ENCODE results near the gene MITF. TPM values are rescaled to one million over a fixed set of nuclear protein-coding genes. Genes with fewer than 3 reads are reported as not detected.

Gene MITF
- total and polyA plus RNA-seq, 7 experiments from 2014 or later, result 0.54 to 3.9 (median 1.2) TPM; not detected in 3

DNA sequence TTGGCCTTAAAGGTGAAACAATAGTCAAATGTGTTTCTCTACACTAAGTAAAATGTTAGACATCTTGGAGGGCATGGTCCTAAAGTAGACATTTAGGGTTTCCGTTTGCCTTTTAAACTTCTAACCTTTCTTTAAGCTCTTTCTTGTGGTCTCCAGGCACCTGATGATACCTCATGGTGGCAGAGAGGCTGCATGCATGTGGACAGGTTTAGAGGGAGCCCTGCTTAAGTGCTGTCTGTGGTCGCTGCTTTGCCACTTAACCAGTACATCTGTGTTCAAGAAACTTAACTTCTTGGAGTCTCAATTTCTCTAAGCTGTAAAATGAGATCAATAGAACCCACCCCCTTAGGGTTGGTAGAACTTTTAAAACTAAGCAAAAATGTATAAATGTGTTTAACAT lies 6.2 kb downstream of the MITF start:
- no peaks in the 10 kb centered on the region for H3K4me1 ChIP-seq (ENCODE audit: control insufficient read depth in 2 of 2, insufficient read depth in 2 of 2, low read length in 2 of 2)
- H3K36me3 ChIP-seq (ENCODE audit: control insufficient read depth in 2 of 3, insufficient read depth in 3 of 3, low read length in 3 of 3), result no peaks in the 10 kb centered on the region
- Mint-ChIP-seq H3K4me3 (no peak overlapping the region), H3K27ac (no peak overlapping the region), H3K27me3 (peaks cover 16 to 41% (median 29%) of the 10 kb centered on the region in 5 donors), H3K36me3 (no peaks in the 10 kb centered on the region), H3K4me1 (peaks cover 0 to 12% (median 5%) of the 10 kb centered on the region in 7 donors), H3K9me3 (no peaks in the 10 kb centered on the region)
- DNase-seq (no peak), ATAC-seq (no peak)
- ChIA-PET CTCF (no interaction called here), POLR2A (no interaction called here)
- intact Hi-C loops (cut with micrococcal nuclease), result no loop called here
- H3K9me3 ChIP-seq (ENCODE audit: control insufficient read depth in 2 of 3, low read length in 3 of 3), result no peaks in the 10 kb centered on the region
- peaks cover 0 to 2% of the 10 kb centered on the region in 2 donors for H3K27me3 ChIP-seq (ENCODE audit: control insufficient read depth in 2 of 2, insufficient read depth in 2 of 2, low read length in 2 of 2)
- no peak overlapping the region for H3K4me3 ChIP-seq (ENCODE audit: low read length)
- H3K27ac ChIP-seq (ENCODE audit: low read depth, low read length), result no peak overlapping the region

DNA sequence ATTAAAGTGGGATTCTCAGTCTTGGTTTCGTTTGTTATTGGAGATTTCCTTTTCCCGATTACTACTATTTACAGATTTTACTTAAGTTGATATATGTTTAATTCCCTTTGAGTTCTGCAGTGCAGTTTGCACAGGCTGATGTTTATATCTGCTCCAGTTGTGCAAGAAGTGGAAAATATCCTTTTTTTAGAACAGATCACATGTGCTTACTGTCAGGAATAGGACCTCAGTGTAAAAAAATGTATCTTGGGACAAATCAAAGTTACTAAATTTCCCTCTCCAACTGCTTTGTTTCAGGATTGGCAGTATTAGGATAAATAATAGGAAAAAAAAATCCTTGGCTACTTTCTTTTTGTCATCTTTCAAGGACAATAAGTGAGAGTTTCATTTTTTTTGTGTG lies 6.9 kb downstream of the MITF start:
- Mint-ChIP-seq H3K9me3 (no peaks in the 10 kb centered on the region), H3K27ac (no peak overlapping the region), H3K4me3 (no peak overlapping the region), H3K4me1 (peaks cover 0 to 8% (median 5%) of the 10 kb centered on the region in 7 donors), H3K27me3 (peaks cover 10 to 35% (median 23%) of the 10 kb centered on the region in 5 donors), H3K36me3 (no peaks in the 10 kb centered on the region)
- no peak overlapping the region for H3K27ac ChIP-seq (ENCODE audit: low read depth, low read length)
- no peak for ATAC-seq
- DNase-seq, result no peak
- no peaks in the 10 kb centered on the region for H3K36me3 ChIP-seq (ENCODE audit: control insufficient read depth in 2 of 3, insufficient read depth in 3 of 3, low read length in 3 of 3)
- peaks cover 0 to 2% of the 10 kb centered on the region in 2 donors for H3K27me3 ChIP-seq (ENCODE audit: control insufficient read depth in 2 of 2, insufficient read depth in 2 of 2, low read length in 2 of 2)
- intact Hi-C loops (cut with micrococcal nuclease), result no loop called here
- no peaks in the 10 kb centered on the region for H3K9me3 ChIP-seq (ENCODE audit: control insufficient read depth in 2 of 3, low read length in 3 of 3)
- no peaks in the 10 kb centered on the region for H3K4me1 ChIP-seq (ENCODE audit: control insufficient read depth in 2 of 2, insufficient read depth in 2 of 2, low read length in 2 of 2)
- ChIA-PET CTCF (no interaction called here), POLR2A (no interaction called here)
- no peak overlapping the region for H3K4me3 ChIP-seq (ENCODE audit: low read length)

DNA sequence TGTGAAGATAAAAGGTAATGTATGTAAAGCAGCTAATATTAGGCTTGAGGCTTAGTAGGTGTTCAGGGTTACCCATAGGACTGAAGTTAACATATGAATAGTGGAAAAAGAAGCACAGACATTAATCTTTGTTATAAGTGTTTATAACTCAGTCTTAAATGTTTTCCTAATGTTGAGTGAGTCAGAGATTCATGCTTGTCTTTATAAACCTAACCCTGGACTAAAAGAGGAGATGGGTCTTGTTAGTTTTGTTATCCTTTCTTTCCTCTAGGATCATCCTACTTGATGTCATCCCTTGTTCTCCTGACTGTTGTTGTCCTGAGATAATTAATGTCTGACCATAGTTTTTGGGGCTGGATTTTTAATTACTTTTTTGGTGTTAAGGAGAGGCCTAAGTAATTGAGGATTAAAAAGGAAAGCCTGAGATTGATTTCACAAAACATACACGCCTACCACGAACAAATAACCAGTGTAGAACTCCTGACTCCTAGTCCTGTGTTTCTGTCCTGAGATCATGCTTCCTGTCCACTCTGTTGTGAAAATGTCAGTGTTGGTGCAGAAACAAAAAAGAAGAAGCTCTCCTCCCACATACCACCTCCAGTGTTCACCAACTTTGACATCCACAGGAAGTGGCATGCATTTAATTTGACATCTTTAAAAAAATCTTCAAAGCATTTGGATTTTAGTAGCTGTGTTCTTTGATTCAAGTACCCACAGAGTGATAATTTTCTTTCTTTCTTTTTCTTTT lies 8.4 kb downstream of the MITF start:
- DNase-seq, result no peak
- ChIA-PET CTCF (no interaction called here), POLR2A (no interaction called here)
- H3K36me3 ChIP-seq (ENCODE audit: control insufficient read depth in 2 of 3, insufficient read depth in 3 of 3, low read length in 3 of 3), result no peaks in the 10 kb centered on the region
- H3K9me3 ChIP-seq (ENCODE audit: control insufficient read depth in 2 of 3, low read length in 3 of 3), result no peaks in the 10 kb centered on the region
- no peak overlapping the region for H3K27ac Mint-ChIP-seq
- H3K4me3 ChIP-seq (ENCODE audit: low read length), result no peak overlapping the region
- H3K27me3 Mint-ChIP-seq, result peaks cover 3 to 25% (median 8%) of the 10 kb centered on the region in 5 donors
- intact Hi-C loops (cut with micrococcal nuclease), result no loop called here
- peaks cover 0 to 8% (median 5%) of the 10 kb centered on the region in 7 donors for H3K4me1 Mint-ChIP-seq
- peak; percentile 51 for ATAC-seq
- H3K27me3 ChIP-seq (ENCODE audit: control insufficient read depth in 2 of 2, insufficient read depth in 2 of 2, low read length in 2 of 2), result peaks cover 0 to 1% of the 10 kb centered on the region in 2 donors
- no peaks in the 10 kb centered on the region for H3K36me3 Mint-ChIP-seq
- no peak overlapping the region for H3K27ac ChIP-seq (ENCODE audit: low read depth, low read length)
- no peaks in the 10 kb centered on the region for H3K4me1 ChIP-seq (ENCODE audit: control insufficient read depth in 2 of 2, insufficient read depth in 2 of 2, low read length in 2 of 2)
- no peak overlapping the region for H3K4me3 Mint-ChIP-seq
- H3K9me3 Mint-ChIP-seq, result peaks cover 0 to 10% (median 2%) of the 10 kb centered on the region in 11 donors

DNA sequence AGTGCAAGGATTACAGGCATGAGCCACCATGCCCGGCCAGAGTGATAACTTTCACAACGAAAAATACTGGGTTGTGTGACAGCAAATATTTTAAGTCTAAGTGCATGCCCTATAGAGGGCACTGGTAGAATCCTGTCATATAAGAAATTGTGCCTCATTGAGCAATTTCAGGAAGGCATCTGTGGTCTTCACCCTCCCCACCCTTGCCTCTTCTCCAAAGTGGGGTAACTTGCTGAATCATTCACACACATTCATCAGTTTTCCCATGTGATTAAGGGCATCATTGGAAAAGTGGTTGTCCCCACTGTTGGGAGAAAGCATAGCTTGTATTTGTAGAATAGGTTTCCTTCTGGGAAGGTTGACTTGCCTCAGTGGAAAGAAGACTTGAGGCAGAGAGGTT lies 9.2 kb downstream of the MITF start:
- Histone ChIP-seq H3K36me3 (ENCODE audit: control insufficient read depth in 2 of 3, insufficient read depth in 3 of 3, low read length in 3 of 3) (no peaks in the 10 kb centered on the region), H3K27me3 (ENCODE audit: control insufficient read depth in 2 of 2, insufficient read depth in 2 of 2, low read length in 2 of 2) (no peaks in the 10 kb centered on the region), H3K4me1 (ENCODE audit: control insufficient read depth in 2 of 2, insufficient read depth in 2 of 2, low read length in 2 of 2) (no peaks in the 10 kb centered on the region), H3K4me3 (ENCODE audit: low read length) (no peak overlapping the region), H3K27ac (ENCODE audit: low read depth, low read length) (no peak overlapping the region), H3K9me3 (ENCODE audit: control insufficient read depth in 2 of 3, low read length in 3 of 3) (no peaks in the 10 kb centered on the region)
- POLR2A ChIA-PET, result no interaction called here
- DNase-seq (no peak), ATAC-seq (peak; percentile 36)
- intact Hi-C loops (cut with micrococcal nuclease), result no loop called here
- Mint-ChIP-seq H3K27me3 (peaks cover under 1 to 17% (median 2%) of the 10 kb centered on the region in 5 donors), H3K27ac (no peak overlapping the region), H3K4me3 (no peak overlapping the region), H3K9me3 (peaks cover 0 to 13% (median 3%) of the 10 kb centered on the region in 11 donors), H3K36me3 (no peaks in the 10 kb centered on the region), H3K4me1 (peaks cover 0 to 8% (median 5%) of the 10 kb centered on the region in 7 donors)
- CTCF ChIA-PET, result no interaction called here

DNA sequence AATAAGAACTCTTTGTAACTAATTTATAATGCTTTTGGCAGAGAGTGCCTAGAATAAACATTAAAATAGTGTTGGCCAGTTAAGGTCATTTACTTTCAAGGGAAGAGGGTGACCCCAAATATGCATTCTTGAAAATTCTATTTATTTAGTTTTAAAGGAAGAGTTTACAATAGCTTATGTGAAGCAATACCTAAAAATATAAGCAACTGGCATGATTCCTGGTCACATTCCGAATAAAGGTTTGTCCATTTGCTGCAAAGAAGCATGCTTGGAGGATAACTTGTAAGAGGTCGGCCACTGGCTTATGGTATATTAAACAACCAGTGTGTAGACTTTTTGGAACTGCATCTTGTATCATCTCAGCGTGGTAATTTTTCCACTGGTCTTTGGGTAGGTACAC lies 10.2 kb downstream of the MITF start:
- Mint-ChIP-seq H3K27ac (no peak overlapping the region), H3K27me3 (peaks cover 0 to 8% (median 0%) of the 10 kb centered on the region in 5 donors), H3K4me1 (peaks cover 0 to 9% (median 5%) of the 10 kb centered on the region in 7 donors), H3K9me3 (peaks cover 0 to 17% (median 3%) of the 10 kb centered on the region in 11 donors), H3K36me3 (no peaks in the 10 kb centered on the region), H3K4me3 (no peak overlapping the region)
- intact Hi-C loops (cut with micrococcal nuclease), result no loop called here
- DNase-seq (no peak), ATAC-seq (no peak)
- CTCF ChIA-PET, result no interaction called here
- no peaks in the 10 kb centered on the region for H3K9me3 ChIP-seq (ENCODE audit: control insufficient read depth in 2 of 3, low read length in 3 of 3)
- no peaks in the 10 kb centered on the region for H3K4me1 ChIP-seq (ENCODE audit: control insufficient read depth in 2 of 2, insufficient read depth in 2 of 2, low read length in 2 of 2)
- H3K36me3 ChIP-seq (ENCODE audit: control insufficient read depth in 2 of 3, insufficient read depth in 3 of 3, low read length in 3 of 3), result no peaks in the 10 kb centered on the region
- no peak overlapping the region for H3K27ac ChIP-seq (ENCODE audit: low read depth, low read length)
- H3K27me3 ChIP-seq (ENCODE audit: control insufficient read depth in 2 of 2, insufficient read depth in 2 of 2, low read length in 2 of 2), result no peaks in the 10 kb centered on the region
- H3K4me3 ChIP-seq (ENCODE audit: low read length), result no peak overlapping the region
- POLR2A ChIA-PET, result no interaction called here

DNA sequence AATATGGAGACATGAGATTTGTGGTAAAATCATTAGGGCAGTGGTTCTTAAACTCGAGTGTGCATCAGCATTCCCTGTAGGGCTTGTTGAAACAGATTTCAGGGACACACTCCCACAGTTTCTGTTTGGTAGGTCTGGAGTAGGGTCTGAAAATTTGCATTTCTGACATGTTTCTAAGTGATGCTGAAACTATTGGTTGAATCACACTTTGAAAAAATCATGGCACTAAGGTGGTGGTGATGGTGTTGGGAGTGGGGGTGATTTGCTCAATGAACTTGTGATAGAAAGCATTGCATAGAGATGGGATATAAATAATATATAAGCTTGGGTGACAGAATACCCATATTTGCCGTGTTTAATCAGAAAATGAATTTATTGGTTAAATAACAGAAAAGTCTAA lies 11.3 kb downstream of the MITF start:
- Mint-ChIP-seq H3K9me3 (peaks cover 0 to 17% (median 3%) of the 10 kb centered on the region in 11 donors), H3K36me3 (no peaks in the 10 kb centered on the region), H3K4me1 (peaks cover 0 to 9% (median 5%) of the 10 kb centered on the region in 7 donors), H3K27ac (no peak overlapping the region), H3K27me3 (peaks cover 0 to 5% (median 0%) of the 10 kb centered on the region in 5 donors), H3K4me3 (no peak overlapping the region)
- no peaks in the 10 kb centered on the region for H3K9me3 ChIP-seq (ENCODE audit: control insufficient read depth in 2 of 3, low read length in 3 of 3)
- ATAC-seq, result no peak
- intact Hi-C loops (cut with micrococcal nuclease), result no loop called here
- CTCF ChIA-PET, result interaction anchor here (0.7 kb wide), 1 partner anchor 31 kb away, joined by 3 read pairs; no protein-coding TSS in a partner anchor
- no peaks in the 10 kb centered on the region for H3K36me3 ChIP-seq (ENCODE audit: control insufficient read depth in 2 of 3, insufficient read depth in 3 of 3, low read length in 3 of 3)
- POLR2A ChIA-PET, result no interaction called here
- H3K4me3 ChIP-seq (ENCODE audit: low read length), result no peak overlapping the region
- no peak overlapping the region for H3K27ac ChIP-seq (ENCODE audit: low read depth, low read length)
- no peaks in the 10 kb centered on the region for H3K27me3 ChIP-seq (ENCODE audit: control insufficient read depth in 2 of 2, insufficient read depth in 2 of 2, low read length in 2 of 2)
- no peak for DNase-seq
- H3K4me1 ChIP-seq (ENCODE audit: control insufficient read depth in 2 of 2, insufficient read depth in 2 of 2, low read length in 2 of 2), result no peaks in the 10 kb centered on the region

DNA sequence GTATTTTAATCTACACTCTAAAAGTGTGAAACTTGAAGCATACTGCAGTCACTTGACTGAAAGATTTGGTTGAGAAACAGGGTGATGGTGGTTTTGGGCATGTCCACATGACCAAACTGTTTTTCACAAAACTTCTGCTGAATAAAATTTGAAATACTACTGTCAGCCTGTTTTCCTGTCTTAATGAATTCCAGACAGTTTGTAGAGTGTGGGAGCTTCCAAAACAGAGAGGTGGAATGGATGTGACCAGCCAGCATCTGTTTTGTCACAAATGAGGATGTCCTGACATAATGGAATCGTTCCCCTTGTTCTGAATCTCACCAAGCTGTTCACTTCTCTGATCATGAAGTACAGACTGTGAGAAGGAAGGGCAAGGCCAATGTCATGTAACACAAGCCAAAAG lies 11.8 kb downstream of the MITF start:
- H3K27me3 ChIP-seq (ENCODE audit: control insufficient read depth in 2 of 2, insufficient read depth in 2 of 2, low read length in 2 of 2), result no peaks in the 10 kb centered on the region
- no peak for ATAC-seq
- Mint-ChIP-seq H3K4me3 (no peak overlapping the region), H3K9me3 (peaks cover 0 to 17% (median 3%) of the 10 kb centered on the region in 11 donors), H3K36me3 (no peaks in the 10 kb centered on the region), H3K4me1 (peaks cover 0 to 9% (median 5%) of the 10 kb centered on the region in 7 donors), H3K27ac (no peak overlapping the region), H3K27me3 (peaks cover 0 to 5% (median 0%) of the 10 kb centered on the region in 5 donors)
- no peak for DNase-seq
- no peak overlapping the region for H3K27ac ChIP-seq (ENCODE audit: low read depth, low read length)
- H3K4me1 ChIP-seq (ENCODE audit: control insufficient read depth in 2 of 2, insufficient read depth in 2 of 2, low read length in 2 of 2), result no peaks in the 10 kb centered on the region
- no peak overlapping the region for H3K4me3 ChIP-seq (ENCODE audit: low read length)
- intact Hi-C loops (cut with micrococcal nuclease), result no loop called here
- ChIA-PET POLR2A (no interaction called here), CTCF (no interaction called here)
- H3K36me3 ChIP-seq (ENCODE audit: control insufficient read depth in 2 of 3, insufficient read depth in 3 of 3, low read length in 3 of 3), result no peaks in the 10 kb centered on the region
- H3K9me3 ChIP-seq (ENCODE audit: control insufficient read depth in 2 of 3, low read length in 3 of 3), result no peaks in the 10 kb centered on the region

Data from naive thymus-derived CD4-positive, alpha-beta T cell (primary cell).